Measurements from ENCODE around the gene SH3PXD2B.

The SH3PXD2B gene

DNA sequence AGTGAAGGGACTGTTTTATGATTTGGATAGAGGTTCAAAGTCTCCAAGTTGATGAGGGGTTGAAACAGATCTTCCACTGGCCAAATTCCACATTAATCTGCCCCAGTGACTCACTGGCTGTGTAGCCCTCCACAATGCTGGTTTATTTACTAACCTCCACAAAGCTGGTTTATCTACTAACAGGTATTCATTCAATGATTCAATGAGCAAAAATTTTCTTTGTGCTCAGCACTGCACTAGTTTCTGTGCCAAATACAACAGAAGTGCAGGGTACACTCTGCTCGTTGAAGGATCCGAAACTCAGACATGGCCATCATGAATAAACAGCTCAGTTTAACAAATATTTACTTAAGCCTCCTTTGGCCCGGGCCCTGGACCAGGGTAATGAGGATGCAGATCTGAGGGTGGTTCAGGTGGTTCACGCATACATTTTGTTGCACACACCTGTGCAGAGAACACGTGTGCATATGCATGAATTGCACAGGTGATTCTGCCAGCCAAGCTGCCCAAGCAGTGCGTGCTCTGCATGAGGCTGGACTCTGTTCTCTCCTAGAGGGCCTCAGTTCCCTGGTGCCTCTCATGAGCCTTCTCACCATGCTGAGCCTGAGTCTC lies 71.0 kb downstream of the SH3PXD2B start:
- Histone ChIP-seq H3K9ac (ENCODE audit: low read length) (no peak overlapping the region), H2AK5ac (ENCODE audit: low read length) (no peak overlapping the region), H3K56ac (ENCODE audit: low read length) (no peak overlapping the region), H3K79me1 (ENCODE audit: low read length) (no peaks in the 10 kb centered on the region), H2BK15ac (replicated peaks; ENCODE audit: low read depth) (no peak overlapping the region), H3K36me3 (ENCODE audit: control insufficient read depth, insufficient read depth, low read length) (peaks cover 11% of the 10 kb centered on the region), H4K5ac (ENCODE audit: low read length) (no peak overlapping the region), H3K4me1 (ENCODE audit: control insufficient read depth, low read depth, low read length) (no peaks in the 10 kb centered on the region), H3K18ac (ENCODE audit: low read length) (no peak overlapping the region), H3K27ac (ENCODE audit: low read depth, low read length) (no peak overlapping the region), H3K23ac (ENCODE audit: low read length) (no peak overlapping the region), H3K4ac (ENCODE audit: low read depth, low read length) (no peak overlapping the region), H2BK120ac (ENCODE audit: low read depth, low read length) (no peak overlapping the region), H3K4me2 (ENCODE audit: low read length) (no peak overlapping the region), H3K27me3 (ENCODE audit: insufficient read depth, low read length, poor library complexity) (no peaks in the 10 kb centered on the region), H2BK5ac (ENCODE audit: low read length) (no peak overlapping the region), H4K8ac (ENCODE audit: low read depth, low read length) (no peak overlapping the region), H3K4me3 (ENCODE audit: low read length) (no peak overlapping the region), H3K79me2 (ENCODE audit: control insufficient read depth, insufficient read depth, low read length) (no peaks in the 10 kb centered on the region)
- no CpG with 5 or more reads among the region's 6 CpGs for WGBS (ENCODE audit: extremely low coverage, insufficient coverage, low lambda C conversion rate)
- DNase-seq: no peak

DNA sequence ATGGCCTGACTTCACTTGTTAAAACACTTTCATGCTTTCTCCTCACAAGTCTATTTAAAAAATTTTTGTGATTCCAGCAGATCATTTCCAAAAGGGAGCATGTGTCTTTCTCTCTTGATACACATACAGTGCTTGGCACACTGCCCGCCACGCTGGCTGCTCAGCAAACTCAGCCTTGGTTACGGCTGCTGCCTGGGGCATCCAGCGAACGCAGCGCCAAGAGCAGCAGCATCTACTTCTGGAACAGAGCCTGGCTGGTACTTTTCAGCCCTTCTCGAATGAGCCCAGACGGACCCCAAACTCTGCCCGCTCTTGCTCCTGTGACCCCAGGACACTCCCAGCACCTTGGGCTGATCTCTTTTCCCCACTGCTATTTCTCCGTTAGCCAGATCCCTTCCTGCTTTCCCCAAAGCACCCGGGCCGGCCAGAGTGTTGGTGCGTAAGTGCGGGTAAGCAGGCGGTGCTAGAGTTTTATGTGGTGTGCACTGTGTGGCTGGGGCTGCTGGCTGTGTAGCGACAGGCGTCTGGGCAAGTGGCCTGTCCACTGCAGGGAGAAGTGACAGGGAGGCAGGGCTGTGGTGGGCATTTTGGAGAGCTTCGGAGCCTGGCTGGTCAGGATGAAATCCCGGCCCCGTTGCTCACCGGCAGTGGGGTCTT lies 73.2 kb downstream of the SH3PXD2B start:
- Histone ChIP-seq H2BK5ac (ENCODE audit: low read length) (no peak overlapping the region), H3K56ac (ENCODE audit: low read length) (no peak overlapping the region), H3K18ac (ENCODE audit: low read length) (no peak overlapping the region), H2BK120ac (ENCODE audit: low read depth, low read length) (no peak overlapping the region), H2AK5ac (ENCODE audit: low read length) (no peak overlapping the region), H3K4ac (ENCODE audit: low read depth, low read length) (no peak overlapping the region), H3K27ac (ENCODE audit: low read depth, low read length) (no peak overlapping the region), H3K23ac (ENCODE audit: low read length) (no peak overlapping the region), H3K79me1 (ENCODE audit: low read length) (no peaks in the 10 kb centered on the region), H3K4me3 (ENCODE audit: low read length) (no peak overlapping the region), H3K4me1 (ENCODE audit: control insufficient read depth, low read depth, low read length) (no peaks in the 10 kb centered on the region), H4K8ac (ENCODE audit: low read depth, low read length) (no peak overlapping the region), H3K4me2 (ENCODE audit: low read length) (no peak overlapping the region), H2BK15ac (replicated peaks; ENCODE audit: low read depth) (no peak overlapping the region), H3K36me3 (ENCODE audit: control insufficient read depth, insufficient read depth, low read length) (peaks cover 15% of the 10 kb centered on the region), H3K9ac (ENCODE audit: low read length) (no peak overlapping the region), H3K79me2 (ENCODE audit: control insufficient read depth, insufficient read depth, low read length) (no peaks in the 10 kb centered on the region), H3K27me3 (ENCODE audit: insufficient read depth, low read length, poor library complexity) (no peaks in the 10 kb centered on the region), H4K5ac (ENCODE audit: low read length) (no peak overlapping the region)
- WGBS (ENCODE audit: extremely low coverage, insufficient coverage, low lambda C conversion rate): no CpG with 5 or more reads among the region's 21 CpGs
- DNase-seq: no peak

DNA sequence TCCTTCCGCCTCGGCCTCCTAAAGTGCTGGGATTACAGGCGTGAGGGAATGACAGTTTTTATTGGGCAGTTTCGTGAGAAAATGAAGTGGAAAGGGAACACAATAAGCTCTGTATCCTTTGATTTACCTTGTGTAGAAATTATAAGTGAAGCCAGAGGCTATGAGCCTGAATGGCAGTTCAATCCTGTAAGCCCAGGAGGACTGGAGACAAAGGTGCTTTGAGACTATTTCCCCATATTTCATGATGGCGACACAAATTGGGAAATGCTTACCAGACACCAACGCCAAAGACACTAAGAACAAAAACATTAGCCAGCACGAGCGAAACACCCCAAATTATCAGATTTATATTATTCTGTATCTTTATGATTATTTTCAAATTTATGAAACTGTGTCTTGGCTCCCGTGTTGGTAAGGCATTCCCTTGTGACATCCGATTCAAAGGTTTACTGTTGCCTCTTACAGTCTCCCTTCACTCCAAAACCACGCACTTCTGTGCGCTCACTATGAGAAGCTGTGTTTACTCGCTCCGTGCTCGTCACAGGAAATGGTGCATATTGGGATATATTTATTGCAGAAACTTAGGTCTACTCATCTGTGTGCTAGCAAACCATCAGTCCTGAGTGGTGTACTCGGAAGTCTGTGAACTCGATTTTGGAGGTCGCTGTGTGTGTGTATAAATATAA lies 73.9 kb downstream of the SH3PXD2B start:
- H2BK120ac ChIP-seq (ENCODE audit: low read depth, low read length): no peak overlapping the region
- no peaks in the 10 kb centered on the region for H3K27me3 ChIP-seq (ENCODE audit: insufficient read depth, low read length, poor library complexity)
- H3K79me2 ChIP-seq (ENCODE audit: control insufficient read depth, insufficient read depth, low read length): no peaks in the 10 kb centered on the region
- no peak overlapping the region for H3K4ac ChIP-seq (ENCODE audit: low read depth, low read length)
- no peak overlapping the region for H3K18ac ChIP-seq (ENCODE audit: low read length)
- no peak overlapping the region for H3K9ac ChIP-seq (ENCODE audit: low read length)
- H3K36me3 ChIP-seq (ENCODE audit: control insufficient read depth, insufficient read depth, low read length): peaks cover 13% of the 10 kb centered on the region
- H2BK5ac ChIP-seq (ENCODE audit: low read length): no peak overlapping the region
- no CpG with 5 or more reads among the region's 18 CpGs for WGBS (ENCODE audit: extremely low coverage, insufficient coverage, low lambda C conversion rate)
- H3K27ac ChIP-seq (ENCODE audit: low read depth, low read length): no peak overlapping the region
- H3K4me2 ChIP-seq (ENCODE audit: low read length): no peak overlapping the region
- no peak overlapping the region for H2BK15ac ChIP-seq (replicated peaks; ENCODE audit: low read depth)
- H2AK5ac ChIP-seq (ENCODE audit: low read length): no peak overlapping the region
- H3K23ac ChIP-seq (ENCODE audit: low read length): no peak overlapping the region
- H3K56ac ChIP-seq (ENCODE audit: low read length): no peak overlapping the region
- no peak overlapping the region for H3K4me3 ChIP-seq (ENCODE audit: low read length)
- H4K5ac ChIP-seq (ENCODE audit: low read length): no peak overlapping the region
- no peaks in the 10 kb centered on the region for H3K4me1 ChIP-seq (ENCODE audit: control insufficient read depth, low read depth, low read length)
- no peak for DNase-seq
- H3K79me1 ChIP-seq (ENCODE audit: low read length): no peaks in the 10 kb centered on the region
- no peak overlapping the region for H4K8ac ChIP-seq (ENCODE audit: low read depth, low read length)

DNA sequence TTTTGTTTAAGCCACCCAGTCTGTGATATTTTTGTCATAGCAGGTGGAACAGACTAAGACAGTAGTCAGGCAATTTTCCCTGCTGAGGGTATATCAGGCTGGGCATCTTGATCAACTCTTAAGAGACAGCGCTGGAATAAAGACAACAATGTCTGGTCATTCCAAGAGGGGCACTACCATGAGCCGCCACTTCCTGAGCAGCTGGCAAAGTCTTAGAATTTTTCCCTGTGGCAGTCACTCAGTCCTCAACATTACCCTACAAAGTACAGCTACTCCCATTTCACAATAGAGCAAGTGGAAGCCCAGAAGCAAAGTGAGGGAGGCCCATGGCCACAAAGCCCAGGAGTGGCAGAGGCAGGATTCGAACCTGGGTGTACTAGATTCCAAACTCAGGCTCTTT lies 74.8 kb downstream of the SH3PXD2B start:
- Histone ChIP-seq H3K36me3 (ENCODE audit: control insufficient read depth, insufficient read depth, low read length) (peaks cover 11% of the 10 kb centered on the region), H4K5ac (ENCODE audit: low read length) (no peak overlapping the region), H3K27ac (ENCODE audit: low read depth, low read length) (no peak overlapping the region)

DNA sequence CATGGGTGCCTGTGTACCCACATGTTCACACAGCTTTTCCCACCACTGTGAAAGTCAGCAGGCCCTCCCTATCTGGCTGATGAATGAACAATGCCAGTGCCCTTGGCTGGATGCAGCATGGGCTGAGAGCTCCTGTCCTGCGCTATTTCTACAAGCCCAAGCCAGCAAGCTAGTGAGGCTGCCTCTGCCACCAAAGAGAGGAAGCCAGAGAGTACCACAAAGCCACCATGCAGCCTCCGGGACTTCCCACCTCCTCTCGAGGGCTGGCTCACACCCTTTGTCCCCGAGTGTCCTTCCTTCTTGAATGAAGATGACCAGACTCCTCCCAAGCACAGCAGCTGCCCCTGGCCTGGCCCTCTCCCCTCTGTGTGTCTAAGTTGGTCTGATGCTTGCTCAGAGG lies 76.5 kb downstream of the SH3PXD2B start:
- Histone ChIP-seq H2AK5ac (ENCODE audit: low read length) (no peak overlapping the region), H4K8ac (ENCODE audit: low read depth, low read length) (no peak overlapping the region), H2BK120ac (ENCODE audit: low read depth, low read length) (no peak overlapping the region), H3K4me1 (ENCODE audit: control insufficient read depth, low read depth, low read length) (no peaks in the 10 kb centered on the region), H3K4ac (ENCODE audit: low read depth, low read length) (no peak overlapping the region), H3K4me3 (ENCODE audit: low read length) (no peak overlapping the region), H2BK5ac (ENCODE audit: low read length) (no peak overlapping the region), H3K56ac (ENCODE audit: low read length) (no peak overlapping the region), H3K9ac (ENCODE audit: low read length) (no peak overlapping the region), H3K36me3 (ENCODE audit: control insufficient read depth, insufficient read depth, low read length) (peaks cover 11% of the 10 kb centered on the region), H3K79me2 (ENCODE audit: control insufficient read depth, insufficient read depth, low read length) (no peaks in the 10 kb centered on the region), H3K18ac (ENCODE audit: low read length) (no peak overlapping the region), H3K23ac (ENCODE audit: low read length) (no peak overlapping the region), H3K27me3 (ENCODE audit: insufficient read depth, low read length, poor library complexity) (no peaks in the 10 kb centered on the region), H3K4me2 (ENCODE audit: low read length) (no peak overlapping the region), H4K5ac (ENCODE audit: low read length) (no peak overlapping the region), H2BK15ac (replicated peaks; ENCODE audit: low read depth) (no peak overlapping the region), H3K79me1 (ENCODE audit: low read length) (no peaks in the 10 kb centered on the region), H3K27ac (ENCODE audit: low read depth, low read length) (no peak overlapping the region)
- WGBS (ENCODE audit: extremely low coverage, insufficient coverage, low lambda C conversion rate): no CpG with 5 or more reads among the region's 4 CpGs
- DNase-seq: no peak

More for the DNA sequence above, 74.8 kb downstream of the SH3PXD2B start:
- H3K79me1 ChIP-seq (ENCODE audit: low read length): no peaks in the 10 kb centered on the region
- H3K4me1 ChIP-seq (ENCODE audit: control insufficient read depth, low read depth, low read length): no peaks in the 10 kb centered on the region
- H3K4me3 ChIP-seq (ENCODE audit: low read length): no peak overlapping the region
- H3K4me2 ChIP-seq (ENCODE audit: low read length): no peak overlapping the region
- no peak for DNase-seq
- H3K27me3 ChIP-seq (ENCODE audit: insufficient read depth, low read length, poor library complexity): no peaks in the 10 kb centered on the region
- no peak overlapping the region for H2AK5ac ChIP-seq (ENCODE audit: low read length)
- H3K79me2 ChIP-seq (ENCODE audit: control insufficient read depth, insufficient read depth, low read length): no peaks in the 10 kb centered on the region
- no peak overlapping the region for H2BK15ac ChIP-seq (replicated peaks; ENCODE audit: low read depth)
- H2BK5ac ChIP-seq (ENCODE audit: low read length): no peak overlapping the region
- no peak overlapping the region for H3K4ac ChIP-seq (ENCODE audit: low read depth, low read length)
- H4K8ac ChIP-seq (ENCODE audit: low read depth, low read length): no peak overlapping the region
- no peak overlapping the region for H3K56ac ChIP-seq (ENCODE audit: low read length)
- no peak overlapping the region for H3K23ac ChIP-seq (ENCODE audit: low read length)
- no CpG with 5 or more reads among the region's 3 CpGs for WGBS (ENCODE audit: extremely low coverage, insufficient coverage, low lambda C conversion rate)
- H2BK120ac ChIP-seq (ENCODE audit: low read depth, low read length): no peak overlapping the region
- no peak overlapping the region for H3K18ac ChIP-seq (ENCODE audit: low read length)
- H3K9ac ChIP-seq (ENCODE audit: low read length): no peak overlapping the region
